NCI-H187 (cell line): ENCODE measurements around the gene FAM50B.

Experiments used
- DNase-seq, 2 experiments: peaks; one replicate each; lab custom pipeline; 2025; lab: John Stamatoyannopoulos, UW

FAM50B gene

GRCh38 chr6:3820563-3820962, 28.6 kb upstream of the FAM50B start:
- no peak for DNase-seq

GRCh38 chr6:3822747-3823445, 26.3 kb upstream of the FAM50B start:
- no peak for DNase-seq

- no peak for DNase-seq
Observed at GRCh38 chr6:3823671-3824070, 25.5 kb upstream of the FAM50B start.

GRCh38 chr6:3825331-3825831, 23.8 kb upstream of the FAM50B start:
- no peak for DNase-seq

- no peak for DNase-seq
Observed at GRCh38 chr6:3825851-3826581, 23.2 kb upstream of the FAM50B start.

GRCh38 chr6:3829285-3829684, 19.9 kb upstream of the FAM50B start:
- no peak for DNase-seq

GRCh38 chr6:3830806-3831205, 18.4 kb upstream of the FAM50B start:
- no peak for DNase-seq

GRCh38 chr6:3831761-3832530, 17.2 kb upstream of the FAM50B start:
- DNase-seq, result no peak

GRCh38 chr6:3835055-3835731, 14.0 kb upstream of the FAM50B start:
- no peak for DNase-seq

GRCh38 chr6:3835785-3836184, 13.4 kb upstream of the FAM50B start:
- DNase-seq, result no peak

- no peak for DNase-seq
Observed at GRCh38 chr6:3836566-3836965, 12.6 kb upstream of the FAM50B start.

- no peak for DNase-seq
Observed at GRCh38 chr6:3837781-3838180, 11.4 kb upstream of the FAM50B start.

- DNase-seq, result no peak
Observed at GRCh38 chr6:3838992-3839867, 9.9 kb upstream of the FAM50B start.

- DNase-seq, result no peak
Observed at GRCh38 chr6:3841066-3841454, 8.1 kb upstream of the FAM50B start.

- DNase-seq, result no peak
Observed at GRCh38 chr6:3841711-3842565, 7.2 kb upstream of the FAM50B start.

GRCh38 chr6:3843379-3844096, 5.6 kb upstream of the FAM50B start:
- no peak for DNase-seq

GRCh38 chr6:3844097-3844463, 5.1 kb upstream of the FAM50B start:
- DNase-seq, result no peak

- DNase-seq, result no peak
Observed at GRCh38 chr6:3847521-3847920, 1.7 kb upstream of the FAM50B start.

GRCh38 chr6:3848380-3848779, 793 bp upstream of the FAM50B start:
- DNase-seq, result no peak
